Osteoblast (primary cell): Measurements from ENCODE around the gene KBTBD4. TPM values are rescaled to one million over a fixed set of nuclear protein-coding genes. Genes with fewer than 3 reads are reported as not detected.

Experiments used
- DNase-seq: peaks from one replicate; pipeline ENCODE4 v3.0.0; 2011; ENCODE audit warnings: low spot score, mixed read lengths; ENCODE audit not compliant: insufficient read length; ENCODE audit errors: missing footprints
- H2AFZ ChIP-seq: 2 replicates; pipeline ENCODE4 v1.6.0; 2011; ENCODE audit warnings: mild to moderate bottlenecking, low read length
- H3K27ac ChIP-seq: 2 replicates; pipeline ENCODE4 v1.5.1; 2011; ENCODE audit warnings: mild to moderate bottlenecking, low read depth, low read length, moderate library complexity
- H3K27me3 ChIP-seq: 2 replicates; pipeline ENCODE4 v1.6.0; 2012; ENCODE audit warnings: mild to moderate bottlenecking, control low read depth, inconsistent platforms, low read length, moderate library complexity; ENCODE audit not compliant: insufficient read depth
- H3K36me3 ChIP-seq: 2 replicates; pipeline ENCODE4 v1.5.1; 2011; ENCODE audit warnings: mild to moderate bottlenecking, low read length, control low read depth, moderate library complexity; ENCODE audit not compliant: insufficient read depth
- H3K4me1 ChIP-seq: 2 replicates; pipeline ENCODE4 v1.5.1; 2011; ENCODE audit warnings: mild to moderate bottlenecking, low read length, control low read depth, moderate library complexity; ENCODE audit not compliant: insufficient read depth
- H3K4me2 ChIP-seq: 2 replicates; pipeline ENCODE4 v1.6.0; 2011; ENCODE audit warnings: mild to moderate bottlenecking, low read length; ENCODE audit not compliant: insufficient read depth
- H3K4me3 ChIP-seq: fragments of 200-600 bp; sonication (generic); 3 replicates; pipeline ENCODE4 v1.5.1; 2012; ENCODE audit warnings: mild to moderate bottlenecking, low read length, inconsistent platforms; ENCODE audit not compliant: insufficient read depth
- H3K79me2 ChIP-seq: 2 replicates; pipeline ENCODE4 v1.6.0; 2012; ENCODE audit warnings: mild to moderate bottlenecking, low read length, control low read depth, inconsistent platforms; ENCODE audit not compliant: insufficient read depth
- H3K9me3 ChIP-seq: 2 replicates; pipeline ENCODE4 v1.5.1; 2011; ENCODE audit warnings: low read depth, low read length, control low read depth
- H4K20me1 ChIP-seq: 2 replicates; pipeline ENCODE4 v1.6.0; 2012; ENCODE audit warnings: mild to moderate bottlenecking, low read length, control low read depth; ENCODE audit not compliant: insufficient read depth
- total RNA-seq: library from RNA; depleted of rRNA; stranded (reverse); fragments of >200 nt; gene quantifications from 2 replicates; pipeline ENCODE4 v1.2.3, GENCODE V29; 2012
- TF ChIP-seq, protein P1 (sequence below): IDR thresholded peaks from 2 replicates; pipeline ENCODE4 v1.5.1; 2011; ENCODE audit warnings: mild to moderate bottlenecking, low read depth, low read length, moderate library complexity; ENCODE audit errors: extremely low read depth

The KBTBD4 gene
- total RNA-seq, 1 donor = 26.8 TPM

- H3K4me2 ChIP-seq = no peak overlapping the region
- TF ChIP-seq, protein P1, sequence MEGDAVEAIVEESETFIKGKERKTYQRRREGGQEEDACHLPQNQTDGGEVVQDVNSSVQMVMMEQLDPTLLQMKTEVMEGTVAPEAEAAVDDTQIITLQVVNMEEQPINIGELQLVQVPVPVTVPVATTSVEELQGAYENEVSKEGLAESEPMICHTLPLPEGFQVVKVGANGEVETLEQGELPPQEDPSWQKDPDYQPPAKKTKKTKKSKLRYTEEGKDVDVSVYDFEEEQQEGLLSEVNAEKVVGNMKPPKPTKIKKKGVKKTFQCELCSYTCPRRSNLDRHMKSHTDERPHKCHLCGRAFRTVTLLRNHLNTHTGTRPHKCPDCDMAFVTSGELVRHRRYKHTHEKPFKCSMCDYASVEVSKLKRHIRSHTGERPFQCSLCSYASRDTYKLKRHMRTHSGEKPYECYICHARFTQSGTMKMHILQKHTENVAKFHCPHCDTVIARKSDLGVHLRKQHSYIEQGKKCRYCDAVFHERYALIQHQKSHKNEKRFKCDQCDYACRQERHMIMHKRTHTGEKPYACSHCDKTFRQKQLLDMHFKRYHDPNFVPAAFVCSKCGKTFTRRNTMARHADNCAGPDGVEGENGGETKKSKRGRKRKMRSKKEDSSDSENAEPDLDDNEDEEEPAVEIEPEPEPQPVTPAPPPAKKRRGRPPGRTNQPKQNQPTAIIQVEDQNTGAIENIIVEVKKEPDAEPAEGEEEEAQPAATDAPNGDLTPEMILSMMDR = no peak
- H3K4me3 ChIP-seq = no peak overlapping the region
- H3K36me3 ChIP-seq = peaks cover 4% of the 10 kb centered on the region
- H3K27ac ChIP-seq = no peak overlapping the region
- H3K9me3 ChIP-seq = no peaks in the 10 kb centered on the region
- H4K20me1 ChIP-seq = peaks cover 64% of the 10 kb centered on the region
- H3K4me1 ChIP-seq = peaks cover 55% of the 10 kb centered on the region
- peaks cover 95% of the 10 kb centered on the region for H3K79me2 ChIP-seq
- H3K27me3 ChIP-seq = no peaks in the 10 kb centered on the region
- H2AFZ ChIP-seq = no peak overlapping the region
- no peak for DNase-seq
Observed at GRCh38 chr11:47536915-47537314, 41.9 kb downstream of the KBTBD4 start.

DNA sequence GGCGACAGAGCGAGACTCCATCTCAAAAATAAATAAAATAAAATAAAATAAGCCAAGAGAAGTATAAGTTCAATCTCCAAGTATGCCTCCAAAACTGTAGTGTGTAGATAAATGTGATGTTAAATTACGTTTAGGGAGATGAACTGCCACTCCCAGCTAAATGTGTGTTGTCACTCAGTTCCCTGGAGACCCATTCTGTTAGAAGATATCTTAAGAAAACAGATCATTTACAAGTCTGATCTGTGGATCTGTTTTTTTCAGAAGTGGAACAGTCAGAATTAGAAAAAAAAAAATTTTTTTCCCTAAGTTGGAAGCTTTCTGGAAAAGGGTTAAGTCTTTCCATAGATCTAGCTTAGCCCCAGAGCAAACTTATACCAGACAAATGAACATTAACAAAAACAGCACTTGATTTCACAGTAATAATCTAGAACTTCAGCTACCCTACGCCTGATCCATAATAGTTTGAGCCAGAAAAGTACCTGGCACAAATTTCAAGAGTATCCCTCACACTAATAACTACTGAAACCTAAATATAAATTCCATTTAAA lies 44.0 kb downstream of the KBTBD4 start:
- H3K36me3 ChIP-seq = peaks cover 4% of the 10 kb centered on the region
- H3K4me1 ChIP-seq = peaks cover 44% of the 10 kb centered on the region
- H3K27ac ChIP-seq = peak overlapping the region; percentile 77
- H3K9me3 ChIP-seq = no peaks in the 10 kb centered on the region
- TF ChIP-seq, protein P1 = no peak
- no peak overlapping the region for H3K4me2 ChIP-seq
- DNase-seq = no peak
- H2AFZ ChIP-seq = no peak overlapping the region
- peaks cover 60% of the 10 kb centered on the region for H4K20me1 ChIP-seq
- no peaks in the 10 kb centered on the region for H3K27me3 ChIP-seq
- peaks cover 97% of the 10 kb centered on the region for H3K79me2 ChIP-seq
- H3K4me3 ChIP-seq = no peak overlapping the region

GRCh38 chr11:47533690-47534151 lies 45.0 kb downstream of the KBTBD4 start:
- TF ChIP-seq, protein P1 = no peak
- peak; percentile 73 for DNase-seq
- Histone ChIP-seq H3K4me3 (no peak overlapping the region), H3K9me3 (no peaks in the 10 kb centered on the region), H2AFZ (no peak overlapping the region), H3K4me1 (peaks cover 34% of the 10 kb centered on the region), H4K20me1 (peaks cover 56% of the 10 kb centered on the region), H3K79me2 (peaks cover 97% of the 10 kb centered on the region), H3K27ac (peak overlapping the region; percentile 77), H3K36me3 (peaks cover 4% of the 10 kb centered on the region), H3K4me2 (peak overlapping the region; percentile 36), H3K27me3 (no peaks in the 10 kb centered on the region)

DNA sequence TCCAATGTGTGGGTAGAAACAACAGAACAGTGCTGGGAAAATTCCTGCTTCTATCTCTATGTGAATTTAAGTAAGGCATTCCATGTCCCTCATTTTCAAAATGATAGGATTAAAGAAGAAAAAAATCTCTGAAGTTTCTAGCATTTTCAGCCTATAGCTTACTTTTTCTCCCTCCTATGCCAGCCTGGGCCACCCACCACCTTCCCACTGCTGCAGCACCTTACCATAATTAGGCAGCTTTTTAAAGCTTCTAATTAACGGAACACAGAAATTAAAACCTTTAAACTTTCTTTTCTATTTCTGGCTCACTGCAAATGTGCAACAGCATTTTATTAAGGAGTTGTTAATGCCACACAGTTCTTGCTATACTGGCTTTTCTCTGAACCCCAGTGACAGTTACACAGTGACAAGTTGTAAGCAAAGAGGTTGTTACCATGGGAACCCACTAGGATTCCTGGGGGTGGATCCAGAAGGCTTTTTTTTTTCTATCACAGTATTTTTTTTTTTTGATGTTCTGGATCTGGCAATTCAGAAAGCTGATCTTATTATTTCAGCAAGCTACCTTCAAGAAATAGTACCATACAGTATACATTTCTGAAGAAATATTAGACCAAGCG lies 46.1 kb downstream of the KBTBD4 start:
- peak; percentile 29 for DNase-seq
- peaks cover 98% of the 10 kb centered on the region for H3K79me2 ChIP-seq
- H3K4me3 ChIP-seq = peak overlapping the region; percentile 4
- no peaks in the 10 kb centered on the region for H3K27me3 ChIP-seq
- peak overlapping the region; percentile 77 for H3K27ac ChIP-seq
- peaks cover 51% of the 10 kb centered on the region for H4K20me1 ChIP-seq
- H3K4me1 ChIP-seq = peaks cover 32% of the 10 kb centered on the region
- TF ChIP-seq, protein P1 = no peak
- no peaks in the 10 kb centered on the region for H3K9me3 ChIP-seq
- H3K36me3 ChIP-seq = peaks cover 4% of the 10 kb centered on the region
- no peak overlapping the region for H2AFZ ChIP-seq
- peak overlapping the region; percentile 59 for H3K4me2 ChIP-seq
